Ovary (tissue), 3 donors: Measurements from ENCODE around the gene OR51E1.

Experiments used
- CTCF ChIP-seq, 3 donors: fragments of 450-650 bp in 2 of 3; fragments of 200-600 bp in 1 of 3; IDR thresholded peaks; one replicate each; pipeline versions ENCODE4 v1.5.1 to v1.8.0; 2016 to 2022; ENCODE audit warnings: antibody characterized with exemption in 3 of 3, mild to moderate bottlenecking in 1 of 3
- EP300 ChIP-seq: sonication (generic); formaldehyde crosslinking; IDR thresholded peaks from one replicate; pipeline ENCODE4 v1.6.1; 2017; ENCODE audit warnings: antibody characterized with exemption
- POLR2A ChIP-seq: fragments of 450-650 bp; IDR thresholded peaks from one replicate; pipeline ENCODE4 v1.6.1; 2017; ENCODE audit warnings: antibody characterized with exemption, mild to moderate bottlenecking, moderate library complexity
- donor health status: DM: no; HTN: no; CAD: no.

DNA sequence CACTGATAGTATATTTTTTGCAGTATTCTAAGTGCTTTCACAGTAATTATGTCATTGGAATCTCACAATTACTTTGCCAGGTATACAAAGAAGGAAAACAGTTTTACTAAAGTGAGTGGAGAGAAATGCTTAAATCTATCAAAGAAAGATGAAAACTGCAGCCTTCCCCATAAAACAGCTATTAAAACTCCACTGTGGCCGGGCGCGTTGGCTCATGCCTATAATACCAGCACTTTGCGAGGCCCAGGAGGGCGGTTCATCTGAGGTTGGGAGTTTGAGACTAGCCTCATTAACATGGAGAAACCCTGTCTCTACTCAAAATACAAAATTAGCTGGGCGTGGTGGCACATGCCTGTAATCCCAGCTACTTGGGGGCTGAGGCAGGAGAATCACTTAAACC, 19.1 kb downstream of the OR51E1 start:
- TF ChIP-seq CTCF (IDR thresholded peaks at IDR 0.05), result no peak
- no peak for TF ChIP-seq EP300
- TF ChIP-seq POLR2A, result no peak
